HK-2 (cell line): ENCODE measurements around the gene ADAM29.
"Not testable (repeated sequence)": the region's sequence is repeated elsewhere in the genome, so short reads cannot be mapped to it uniquely, and the experiment has no call there.

Experiments
- DNase-seq: peaks from one replicate; pipeline ENCODE4 v3.0.0-alpha.2; 2018; ENCODE audit not compliant: unreplicated experiment

Gene ADAM29

GRCh38 chr4:174918058-174918457 is at the start of gene ADAM29:
TSS of gene ADAM29 (plus strand) at chr4:174918358. CDS start at chr4:174975526, 57,168 bp downstream.
- no peak for DNase-seq

- no peak for DNase-seq
Observed at GRCh38 chr4:174869339-174869738, 48.8 kb upstream of the ADAM29 start.

GRCh38 chr4:174870311-174870710 is 47.8 kb upstream of the ADAM29 start:
- DNase-seq = no peak

- no peak for DNase-seq
Observed at GRCh38 chr4:174871407-174871806, 46.8 kb upstream of the ADAM29 start.

GRCh38 chr4:174873146-174873545 is 45.0 kb upstream of the ADAM29 start:
- DNase-seq = not testable (repeated sequence)

GRCh38 chr4:174873931-174874330 is 44.2 kb upstream of the ADAM29 start:
- DNase-seq = no peak

GRCh38 chr4:174874898-174875297 is 43.3 kb upstream of the ADAM29 start:
- DNase-seq = no peak

GRCh38 chr4:174880001-174880400 is 38.2 kb upstream of the ADAM29 start:
- no peak for DNase-seq

- DNase-seq = no peak
Observed at GRCh38 chr4:174882317-174882992, 35.7 kb upstream of the ADAM29 start.

- no peak for DNase-seq
Observed at GRCh38 chr4:174907508-174907907, 10.7 kb upstream of the ADAM29 start.

GRCh38 chr4:174910271-174910670 is 7.9 kb upstream of the ADAM29 start:
- DNase-seq = no peak

GRCh38 chr4:174912919-174913543 is 5.1 kb upstream of the ADAM29 start:
- DNase-seq = no peak

GRCh38 chr4:174919886-174920423 is 1.8 kb downstream of the ADAM29 start:
- no peak for DNase-seq

GRCh38 chr4:174926958-174927357 is 8.8 kb downstream of the ADAM29 start:
- no peak for DNase-seq

GRCh38 chr4:174928174-174928573 is 10.0 kb downstream of the ADAM29 start:
- DNase-seq = no peak

GRCh38 chr4:174928575-174929253 is 10.6 kb downstream of the ADAM29 start:
- DNase-seq = no peak

GRCh38 chr4:174929346-174929745 is 11.2 kb downstream of the ADAM29 start:
- no peak for DNase-seq

- DNase-seq = no peak
Observed at GRCh38 chr4:174930895-174931294, 12.7 kb downstream of the ADAM29 start.

GRCh38 chr4:174933083-174933482 is 14.9 kb downstream of the ADAM29 start:
- no peak for DNase-seq

GRCh38 chr4:174934360-174934759 is 16.2 kb downstream of the ADAM29 start:
- DNase-seq = no peak

GRCh38 chr4:174935607-174936006 is 17.4 kb downstream of the ADAM29 start:
- no peak for DNase-seq

- DNase-seq = no peak
Observed at GRCh38 chr4:174940002-174940401, 21.8 kb downstream of the ADAM29 start.

- no peak for DNase-seq
Observed at GRCh38 chr4:174946246-174946645, 28.1 kb downstream of the ADAM29 start.
